HCT116 (cell line): Measurements from ENCODE around the gene LRIG1. TPM values are rescaled to one million over a fixed set of nuclear protein-coding genes. Genes with fewer than 3 reads are reported as not detected.

ENCODE experiments used
- ATAC-seq: fragments of 200-7000 bp; cut with Tn5 transposase; 2 replicates; pipeline ENCODE4 v1.9.1; 2020; ENCODE audit warnings: mild to moderate bottlenecking, moderate library complexity
- BruUV-seq: library from RNA; stranded (reverse); fragments of 400-500 nt; replicated peaks from 2 replicates; lab custom pipeline; 2021; lab: Mats Ljungman, UMichigan
- CTCF ChIA-PET: fragments of 300-600 bp; sonication (Branson Sonifier 250); formaldehyde crosslinking; loops from one replicate; lab custom pipeline; 2021; ENCODE audit warnings: antibody characterized with exemption; lab: Charles Lee
- POLR2A ChIA-PET: fragments of 300-600, 350-600 bp; sonication (Branson Sonifier 250); formaldehyde crosslinking; loops from one replicate; lab custom pipeline; 2021; ENCODE audit warnings: antibody characterized with exemption; lab: Charles Lee
- RAD21 ChIA-PET, 2 experiments: fragments of 300-600 bp; sonication (Branson Sonifier 250); formaldehyde crosslinking; loops; one replicate each; lab custom pipeline; 2023; ENCODE audit warnings: low total read pairs in 2 of 2; ENCODE audit not compliant: uncharacterized antibody in 2 of 2, unreplicated experiment in 2 of 2, low non-redundant PET in 1 of 2; lab: Charles Lee
- DNase-seq: peaks from one replicate; pipeline ENCODE4 v3.0.0-alpha.2; 2010; ENCODE audit warnings: low read depth, low spot score
- H2AFZ ChIP-seq: fragments of 200-600 bp; shearing (Covaris generic), sonication (generic); 2 replicates; pipeline ENCODE4 v1.6.1; 2017; ENCODE audit warnings: low read depth, mixed run types, mixed read lengths, antibody characterized with exemption, low read length; ENCODE audit not compliant: poor library complexity, severe bottlenecking
- H3K27ac ChIP-seq: 2 replicates; pipeline ENCODE4 v1.5.1; 2012; ENCODE audit warnings: low read depth, low read length
- H3K27me3 ChIP-seq: fragments of 200-600 bp; sonication (generic); 2 replicates; pipeline ENCODE4 v1.6.1; 2016; ENCODE audit warnings: mixed run types, low read length, mixed read lengths; ENCODE audit not compliant: insufficient read depth
- H3K36me3 ChIP-seq, 2 experiments: fragments of 200-500 bp in 1 of 2; fragments of 200-600 bp in 1 of 2; sonication (Bioruptor generic) in 1 of 2; sonication (generic) in 1 of 2; 2 replicates each; pipeline versions ENCODE4 v1.5.1 to v1.6.1; 2014 to 2016; ENCODE audit warnings: low read length in 2 of 2, inconsistent platforms in 1 of 2, mixed read lengths in 1 of 2, mixed run types in 1 of 2; ENCODE audit not compliant: insufficient read depth in 2 of 2, control insufficient read depth in 1 of 2
- H3K4me1 ChIP-seq, 2 experiments: fragments of 200-600 bp in 1 of 2; sonication (generic) in 1 of 2; 2 replicates each; pipeline versions ENCODE4 v1.5.1 to v1.6.1; 2012 to 2017; ENCODE audit warnings: low read length in 2 of 2, inconsistent platforms in 1 of 2, mild to moderate bottlenecking in 1 of 2, mixed read lengths in 1 of 2, mixed run types in 1 of 2, moderate library complexity in 1 of 2; ENCODE audit not compliant: insufficient read depth in 2 of 2, control insufficient read depth in 1 of 2
- H3K4me2 ChIP-seq: fragments of 200-600 bp; sonication (generic); 2 replicates; pipeline ENCODE4 v1.6.1; 2017; ENCODE audit warnings: mixed run types, low read length, mixed read lengths
- H3K4me3 ChIP-seq, 2 experiments: fragments of 200-600 bp in 1 of 2; sonication (generic) in 1 of 2; replicated peaks in 1 of 2; 2 replicates each; pipeline ENCODE4 v1.5.1; 2011 to 2016; ENCODE audit warnings: low read length in 2 of 2, control low read depth in 1 of 2, low read depth in 1 of 2, mild to moderate bottlenecking in 1 of 2, mixed read lengths in 1 of 2, mixed run types in 1 of 2
- H3K79me2 ChIP-seq: fragments of 200-600 bp; sonication (generic); 2 replicates; pipeline ENCODE4 v1.6.1; 2017; ENCODE audit warnings: mild to moderate bottlenecking, mixed run types, low read length, moderate library complexity, mixed read lengths; ENCODE audit not compliant: insufficient read depth
- H3K9ac ChIP-seq: fragments of 200-600 bp; sonication (generic); 2 replicates; pipeline ENCODE4 v1.6.1; 2016; ENCODE audit warnings: low read length, mixed read lengths
- H3K9me2 ChIP-seq: fragments of 200-600 bp; sonication (generic), shearing (Covaris generic); 2 replicates; pipeline ENCODE4 v1.6.1; 2017; ENCODE audit warnings: mixed run types, mild to moderate bottlenecking, moderate library complexity; ENCODE audit not compliant: insufficient read depth
- H3K9me3 ChIP-seq, 2 experiments: fragments of 200-500 bp in 1 of 2; fragments of 200-600 bp in 1 of 2; sonication (Bioruptor generic) in 1 of 2; sonication (generic) in 1 of 2; 2 replicates each; pipeline ENCODE4 v1.6.1; 2014 to 2017; ENCODE audit warnings: low read length in 2 of 2, mixed read lengths in 2 of 2, inconsistent platforms in 1 of 2, low read depth in 1 of 2, mild to moderate bottlenecking in 1 of 2, mixed run types in 1 of 2, moderate library complexity in 1 of 2; ENCODE audit not compliant: control insufficient read depth in 1 of 2, insufficient read depth in 1 of 2
- H4K20me1 ChIP-seq: fragments of 200-600 bp; sonication (generic), shearing (Covaris generic); 2 replicates; pipeline ENCODE4 v1.6.1; 2017; ENCODE audit warnings: mixed run types, mild to moderate bottlenecking, moderate library complexity; ENCODE audit not compliant: insufficient read depth
- CBX3 ChIP-seq: IDR thresholded peaks from 2 replicates; pipeline ENCODE4 v1.6.1; 2012; ENCODE audit warnings: low read depth
- CEBPB ChIP-seq: IDR thresholded peaks from 2 replicates; pipeline ENCODE4 v1.6.1; 2012; ENCODE audit warnings: low read depth
- EGR1 ChIP-seq: IDR thresholded peaks from 2 replicates; pipeline ENCODE4 v1.6.1; 2012; ENCODE audit warnings: low read depth
- EZH2 ChIP-seq: fragments of 200-600 bp; sonication (generic); IDR thresholded peaks from 2 replicates; pipeline ENCODE4 v1.6.1; 2017; ENCODE audit warnings: antibody characterized with exemption, mixed run types
- FOSL1 ChIP-seq: IDR thresholded peaks from 2 replicates; pipeline ENCODE4 v1.6.1; 2012; ENCODE audit warnings: low read depth
- MAX ChIP-seq: IDR thresholded peaks from 2 replicates; pipeline ENCODE4 v1.6.1; 2012
- POLR2AphosphoS5 ChIP-seq: IDR thresholded peaks from 2 replicates; pipeline ENCODE4 v1.6.1; 2011; ENCODE audit warnings: mild to moderate bottlenecking, low read depth, low read length, moderate library complexity
- RAD21 ChIP-seq: IDR thresholded peaks from 2 replicates; pipeline ENCODE4 v1.6.1; 2012; ENCODE audit warnings: low read depth, mild to moderate bottlenecking
- REST ChIP-seq: IDR thresholded peaks from 2 replicates; pipeline ENCODE4 v1.6.1; 2012; ENCODE audit warnings: low read depth
- SIN3A ChIP-seq: IDR thresholded peaks from 2 replicates; pipeline ENCODE4 v1.6.1; 2012; ENCODE audit warnings: low read depth
- SP1 ChIP-seq: IDR thresholded peaks from 2 replicates; pipeline ENCODE4 v1.6.1; 2012; ENCODE audit warnings: low read depth
- SRF ChIP-seq: IDR thresholded peaks from 2 replicates; pipeline ENCODE4 v1.6.1; 2012; ENCODE audit warnings: low read depth
- TCF7L2 ChIP-seq: IDR thresholded peaks from 2 replicates; pipeline ENCODE4 v1.7.0; 2011; ENCODE audit warnings: borderline replicate concordance, inconsistent platforms; ENCODE audit not compliant: insufficient read depth, insufficient read length; ENCODE audit errors: extremely low read depth
- ZFX ChIP-seq: fragments of 450-650 bp; IDR thresholded peaks from 2 replicates; pipeline ENCODE4 v1.6.1; 2017
- ZNF274 ChIP-seq: fragments of 200-500 bp; sonication (Bioruptor generic); IDR thresholded peaks from 2 replicates; pipeline ENCODE4 v1.6.1; 2014; ENCODE audit warnings: mild to moderate bottlenecking, low read depth, low read length, inconsistent platforms
- intact Hi-C: fragments of 100-400 bp; cut with micrococcal nuclease; formaldehyde crosslinking; loops from 2 replicates; pipeline ENCODE4 v1.10.0; 2022
- total RNA-seq: library from RNA; stranded (reverse); gene quantifications from one replicate; pipeline ENCODE4 v1.2.1, GENCODE V29; 2021; ENCODE audit not compliant: unreplicated experiment
- TF ChIP-seq, protein P1 (sequence below), 3 experiments: fragments of 200-600 bp in 1 of 3; sonication (generic) in 1 of 3; IDR thresholded peaks in 2 of 3; conservative IDR thresholded peaks in 1 of 3; 2 replicates each; pipeline ENCODE4 v1.5.1; 2012 to 2017; ENCODE audit warnings: low read depth in 2 of 3, low read length in 2 of 3, antibody characterized with exemption in 1 of 3, borderline replicate concordance in 1 of 3, control low read depth in 1 of 3, mild to moderate bottlenecking in 1 of 3, mixed read lengths in 1 of 3, mixed run types in 1 of 3, moderate library complexity in 1 of 3; ENCODE audit not compliant: insufficient read depth in 1 of 3
- TF ChIP-seq, protein P2 (sequence below): IDR thresholded peaks from 2 replicates; pipeline ENCODE4 v1.6.1; 2011; ENCODE audit warnings: mild to moderate bottlenecking, low read length, moderate library complexity; ENCODE audit not compliant: insufficient replicate concordance; ENCODE audit errors: extremely low read depth

LRIG1 gene
- total RNA-seq, 1 experiment from 2014 or later: 3.1 TPM

DNA sequence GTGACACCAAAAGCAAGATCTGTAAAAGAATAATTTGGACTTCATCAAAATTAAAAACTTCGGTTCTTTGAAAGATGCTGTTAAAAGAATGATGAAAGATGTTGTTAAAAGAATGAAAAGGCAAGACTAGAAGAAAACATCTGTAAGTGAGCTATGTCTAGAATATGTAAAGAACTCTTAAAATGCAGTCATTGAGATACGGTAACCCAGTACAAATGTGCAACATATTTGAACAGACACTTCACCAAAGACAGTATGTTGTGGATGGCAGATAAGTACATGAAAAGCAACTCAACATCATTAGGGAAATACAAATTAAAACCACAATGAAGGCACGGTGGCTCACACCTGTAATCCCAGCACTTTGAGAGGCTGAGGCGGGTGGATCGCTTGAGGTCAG is 139.5 kb downstream of the LRIG1 start:
- BruUV-seq: no TSS peak
- no peak for DNase-seq
- Histone ChIP-seq H3K9ac (no peak overlapping the region), H3K36me3 (no peaks in the 10 kb centered on the region), H3K27me3 (no peaks in the 10 kb centered on the region), H3K4me3 (no peak overlapping the region), H3K27ac (no peak overlapping the region), H3K79me2 (no peaks in the 10 kb centered on the region), H2AFZ (no peak overlapping the region), H3K4me2 (no peak overlapping the region), H4K20me1 (no peaks in the 10 kb centered on the region), H3K9me3 (no peaks in the 10 kb centered on the region), H3K9me2 (no peaks in the 10 kb centered on the region), H3K4me1 (no peaks in the 10 kb centered on the region)
- ATAC-seq: no peak
- TF ChIP-seq CEBPB (no peak), EGR1 (no peak), MAX (no peak), SP1 (no peak), REST (no peak), EZH2 (no peak), SIN3A (no peak), ZNF274 (no peak), CBX3 (no peak), FOSL1 (no peak), RAD21 (no peak), TCF7L2 (no peak), ZFX (no peak), SRF (no peak), POLR2AphosphoS5 (no peak)
- TF ChIP-seq, protein P1, sequence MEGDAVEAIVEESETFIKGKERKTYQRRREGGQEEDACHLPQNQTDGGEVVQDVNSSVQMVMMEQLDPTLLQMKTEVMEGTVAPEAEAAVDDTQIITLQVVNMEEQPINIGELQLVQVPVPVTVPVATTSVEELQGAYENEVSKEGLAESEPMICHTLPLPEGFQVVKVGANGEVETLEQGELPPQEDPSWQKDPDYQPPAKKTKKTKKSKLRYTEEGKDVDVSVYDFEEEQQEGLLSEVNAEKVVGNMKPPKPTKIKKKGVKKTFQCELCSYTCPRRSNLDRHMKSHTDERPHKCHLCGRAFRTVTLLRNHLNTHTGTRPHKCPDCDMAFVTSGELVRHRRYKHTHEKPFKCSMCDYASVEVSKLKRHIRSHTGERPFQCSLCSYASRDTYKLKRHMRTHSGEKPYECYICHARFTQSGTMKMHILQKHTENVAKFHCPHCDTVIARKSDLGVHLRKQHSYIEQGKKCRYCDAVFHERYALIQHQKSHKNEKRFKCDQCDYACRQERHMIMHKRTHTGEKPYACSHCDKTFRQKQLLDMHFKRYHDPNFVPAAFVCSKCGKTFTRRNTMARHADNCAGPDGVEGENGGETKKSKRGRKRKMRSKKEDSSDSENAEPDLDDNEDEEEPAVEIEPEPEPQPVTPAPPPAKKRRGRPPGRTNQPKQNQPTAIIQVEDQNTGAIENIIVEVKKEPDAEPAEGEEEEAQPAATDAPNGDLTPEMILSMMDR (IDR thresholded peaks at IDR 0.05 in 2 of 3, conservative IDR thresholded peaks at IDR 0.05 in 1 of 3; ENCODE audit: borderline replicate concordance in 1 of 3, insufficient read depth in 1 of 3, low read depth in 2 of 3, low read length in 2 of 3): no peak
- TF ChIP-seq, protein P2, sequence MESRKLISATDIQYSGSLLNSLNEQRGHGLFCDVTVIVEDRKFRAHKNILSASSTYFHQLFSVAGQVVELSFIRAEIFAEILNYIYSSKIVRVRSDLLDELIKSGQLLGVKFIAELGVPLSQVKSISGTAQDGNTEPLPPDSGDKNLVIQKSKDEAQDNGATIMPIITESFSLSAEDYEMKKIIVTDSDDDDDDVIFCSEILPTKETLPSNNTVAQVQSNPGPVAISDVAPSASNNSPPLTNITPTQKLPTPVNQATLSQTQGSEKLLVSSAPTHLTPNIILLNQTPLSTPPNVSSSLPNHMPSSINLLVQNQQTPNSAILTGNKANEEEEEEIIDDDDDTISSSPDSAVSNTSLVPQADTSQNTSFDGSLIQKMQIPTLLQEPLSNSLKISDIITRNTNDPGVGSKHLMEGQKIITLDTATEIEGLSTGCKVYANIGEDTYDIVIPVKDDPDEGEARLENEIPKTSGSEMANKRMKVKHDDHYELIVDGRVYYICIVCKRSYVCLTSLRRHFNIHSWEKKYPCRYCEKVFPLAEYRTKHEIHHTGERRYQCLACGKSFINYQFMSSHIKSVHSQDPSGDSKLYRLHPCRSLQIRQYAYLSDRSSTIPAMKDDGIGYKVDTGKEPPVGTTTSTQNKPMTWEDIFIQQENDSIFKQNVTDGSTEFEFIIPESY: no peak
- intact Hi-C loops: no loop called here
- POLR2A ChIA-PET: no interaction called here
- RAD21 ChIA-PET: no interaction called here
- CTCF ChIA-PET: no interaction called here
